Adrenal gland (tissue), 5 donors: ENCODE measurements around the gene PLAC8L1.

Source experiments
- CTCF ChIP-seq, 6 experiments: fragments of 450-650 bp in 4 of 6; fragments of 200-600 bp in 2 of 6; sonication (generic) in 1 of 6; IDR thresholded peaks; 1 replicate in 5 of 6; 2 replicates in 1 of 6; pipeline versions ENCODE4 v1.5.1 to v1.8.0; 2016 to 2021; ENCODE audit warnings: antibody characterized with exemption in 6 of 6, mild to moderate bottlenecking in 2 of 6, moderate library complexity in 1 of 6
- POLR2A ChIP-seq, 2 donors: fragments of 450-650 bp; IDR thresholded peaks; one replicate each; pipeline ENCODE4 v1.6.1; 2017; ENCODE audit warnings: antibody characterized with exemption in 2 of 2, mild to moderate bottlenecking in 2 of 2, moderate library complexity in 1 of 2
- donor health status: DM: no; HTN: no; CAD: no.

GRCh38 chr5:146071171-146071570 is 34.2 kb downstream of the PLAC8L1 start:
- TF ChIP-seq CTCF (IDR thresholded peaks at IDR 0.05): no peak
- TF ChIP-seq POLR2A (IDR thresholded peaks at IDR 0.05): no peak
